Activated B cell treated with CpG ODN at 0.5 μM for 24 hours (primary cell): ENCODE measurements around the gene CD96. TPM values are rescaled to one million over a fixed set of nuclear protein-coding genes. Genes with fewer than 3 reads are reported as not detected.

Experiments used
- ATAC-seq: fragments of 200-7000 bp; cut with Tn5 transposase; one replicate; pipeline ENCODE4 v1.10.0; 2021; ENCODE audit warnings: low read depth, mild to moderate bottlenecking, moderate library complexity
- CTCF ChIA-PET: fragments of 350-600 bp; sonication (Branson Sonifier 250); formaldehyde crosslinking; loops from one replicate; lab custom pipeline; 2021; ENCODE audit warnings: antibody characterized with exemption; lab: Charles Lee
- POLR2A ChIA-PET: fragments of 350-600 bp; sonication (Branson Sonifier 250); formaldehyde crosslinking; loops from one replicate; lab custom pipeline; 2021; ENCODE audit warnings: antibody characterized with exemption; lab: Charles Lee
- DNase-seq: peaks from one replicate; pipeline ENCODE4 v3.0.0; 2022
- H3K27ac Mint-ChIP-seq: one replicate; pipeline ENCODE4 v1.8.0; 2020; ENCODE audit warnings: mixed read lengths
- H3K27me3 Mint-ChIP-seq: one replicate; pipeline ENCODE4 v1.8.0; 2021; ENCODE audit warnings: mixed read lengths
- H3K36me3 Mint-ChIP-seq: one replicate; pipeline ENCODE4 v1.8.0; 2021; ENCODE audit warnings: low read depth, mixed read lengths
- H3K4me1 Mint-ChIP-seq: one replicate; pipeline ENCODE4 v1.8.0; 2021; ENCODE audit warnings: mixed read lengths
- H3K4me3 Mint-ChIP-seq: one replicate; pipeline ENCODE4 v1.8.0; 2020; ENCODE audit warnings: mild to moderate bottlenecking, mixed read lengths
- H3K9me3 Mint-ChIP-seq: one replicate; pipeline ENCODE4 v1.8.0; 2020; ENCODE audit warnings: mixed read lengths
- CTCF ChIP-seq: fragments of 200-600 bp; IDR thresholded peaks from one replicate; pipeline ENCODE4 v1.8.0; 2022; ENCODE audit warnings: antibody characterized with exemption, mild to moderate bottlenecking
- intact Hi-C: fragments of 100-400 bp; cut with micrococcal nuclease; formaldehyde crosslinking; loops from one replicate; pipeline ENCODE4 v1.15.1; 2024
- total RNA-seq: library from RNA; stranded (reverse); gene quantifications from 2 replicates; pipeline ENCODE4 v1.2.3, GENCODE V29; 2022

Gene CD96
- total RNA-seq, 1 donor from 2014 or later = 34.3 TPM

GRCh38 chr3:111667170-111667569 is 125.2 kb downstream of the CD96 start:
- ATAC-seq = no peak
- no peak for DNase-seq
- CTCF ChIA-PET = interaction anchor here (0.8 to 5.5 kb wide), 5 partner anchors 50 to 346 kb away, joined by 3 to 34 read pairs (median 11); no protein-coding TSS in a partner anchor
- intact Hi-C loops = loop anchor here (5.0 kb wide), 1 partner anchor 120 kb away; no protein-coding TSS in a partner anchor
- POLR2A ChIA-PET = interaction anchor here (0.7 to 2.1 kb wide), 9 partner anchors 10 to 312 kb away, joined by 3 to 13 read pairs (median 7); partner anchors contain the start of gene ABHD10
- peaks cover 14% of the 10 kb centered on the region for H3K9me3 Mint-ChIP-seq
- TF ChIP-seq CTCF = no peak
- no peaks in the 10 kb centered on the region for H3K27me3 Mint-ChIP-seq
- peak overlapping the region; percentile 72 for H3K4me3 Mint-ChIP-seq
- peaks cover 15% of the 10 kb centered on the region for H3K36me3 Mint-ChIP-seq
- peak overlapping the region; percentile 95 for H3K27ac Mint-ChIP-seq
- H3K4me1 Mint-ChIP-seq = peaks cover 32% of the 10 kb centered on the region

DNA sequence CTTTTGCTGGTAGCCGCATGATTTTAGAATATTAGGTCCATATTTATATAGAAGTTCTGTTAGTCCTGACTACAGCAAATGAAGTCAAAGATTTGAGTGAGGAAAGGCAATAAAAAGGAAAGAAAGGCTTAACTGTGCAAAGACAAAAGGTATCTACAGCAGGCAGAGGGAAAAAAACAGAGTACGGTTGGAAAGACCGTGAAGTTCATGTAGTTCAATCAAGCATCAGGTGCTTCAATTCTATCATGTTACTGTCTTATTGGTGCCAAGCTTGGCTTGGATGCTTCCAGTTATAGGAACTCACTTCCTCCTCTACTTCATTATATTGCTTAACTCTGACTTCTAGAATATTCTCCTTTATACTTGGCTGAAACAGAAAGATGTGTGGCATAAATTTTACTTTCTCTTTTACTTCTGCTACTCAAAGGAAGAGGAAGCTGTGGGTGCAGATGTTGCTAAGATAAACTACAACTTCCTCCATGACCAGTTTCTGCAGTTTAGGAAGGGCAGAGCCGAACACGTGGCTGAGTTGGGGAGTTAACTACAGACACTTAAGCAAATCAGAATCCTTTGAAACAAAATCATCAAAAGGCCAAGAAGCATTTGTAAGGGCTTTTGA is 125.7 kb downstream of the CD96 start:
- peak; percentile 97 for ATAC-seq
- POLR2A ChIA-PET = interaction anchor here (0.6 to 2.1 kb wide), 9 partner anchors 9 to 311 kb away, joined by 3 to 13 read pairs (median 7); partner anchors contain the start of gene ABHD10
- DNase-seq = no peak

GRCh38 chr3:111668326-111668725 is 126.3 kb downstream of the CD96 start:
- Mint-ChIP-seq H3K27ac (peak overlapping the region; percentile 74), H3K9me3 (peaks cover 5% of the 10 kb centered on the region), H3K36me3 (peaks cover 7% of the 10 kb centered on the region), H3K4me3 (no peak overlapping the region), H3K4me1 (peaks cover 35% of the 10 kb centered on the region), H3K27me3 (no peaks in the 10 kb centered on the region)
- DNase-seq (no peak), ATAC-seq (no peak)
- ChIA-PET CTCF (interaction anchor here (0.9 to 5.5 kb wide), 15 partner anchors 9 to 375 kb away, joined by 3 to 34 read pairs (median 6); partner anchors contain the start of genes ABHD10 and PHLDB2), POLR2A (interaction anchor here (0.6 to 2.1 kb wide), 10 partner anchors 9 to 331 kb away, joined by 3 to 13 read pairs (median 7); partner anchors contain the start of gene ABHD10)
- TF ChIP-seq CTCF = no peak
- intact Hi-C loops = loop anchor here (1.0 to 5.0 kb wide), 3 partner anchors 121 to 374 kb away; partner anchors contain the start of gene ABHD10

More for the DNA sequence above, 125.7 kb downstream of the CD96 start:
- peak overlapping the region; percentile 95 for H3K27ac Mint-ChIP-seq
- H3K27me3 Mint-ChIP-seq = no peaks in the 10 kb centered on the region
- CTCF ChIA-PET = interaction anchor here (0.8 to 5.5 kb wide), 6 partner anchors 44 to 345 kb away, joined by 3 to 34 read pairs (median 8); no protein-coding TSS in a partner anchor
- peak overlapping the region; percentile 72 for H3K4me3 Mint-ChIP-seq
- peaks cover 10% of the 10 kb centered on the region for H3K36me3 Mint-ChIP-seq
- H3K9me3 Mint-ChIP-seq = peaks cover 8% of the 10 kb centered on the region
- TF ChIP-seq CTCF = no peak
- H3K4me1 Mint-ChIP-seq = peaks cover 33% of the 10 kb centered on the region
- intact Hi-C loops = loop anchor here (1.0 to 5.0 kb wide), 3 partner anchors 120 to 375 kb away; partner anchors contain the start of gene ABHD10

- H3K4me3 Mint-ChIP-seq = no peak overlapping the region
- peak; percentile 46 for TF ChIP-seq CTCF
- intact Hi-C loops = loop anchor here (1.0 to 5.0 kb wide), 9 partner anchors 22 to 374 kb away; partner anchors contain the start of gene ABHD10
- H3K27ac Mint-ChIP-seq = peak overlapping the region; percentile 74
- H3K4me1 Mint-ChIP-seq = peaks cover 41% of the 10 kb centered on the region
- peaks cover 3% of the 10 kb centered on the region for H3K36me3 Mint-ChIP-seq
- H3K27me3 Mint-ChIP-seq = no peaks in the 10 kb centered on the region
- ChIA-PET CTCF (interaction anchor here (0.5 to 5.5 kb wide), 22 partner anchors 8 to 375 kb away, joined by 3 to 34 read pairs (median 4); partner anchors contain the start of genes ABHD10 and PHLDB2), POLR2A (interaction anchor here (0.6 to 2.1 kb wide), 3 partner anchors 22 to 330 kb away, joined by 3 to 11 read pairs (median 7); no protein-coding TSS in a partner anchor)
- ATAC-seq (peak; percentile 45), DNase-seq (no peak)
- H3K9me3 Mint-ChIP-seq = peaks cover 2% of the 10 kb centered on the region
These were observed 127.0 kb downstream of the CD96 start for GRCh38 chr3:111668888-111669488.
